Activated naive CD4-positive, alpha-beta T cell treated with anti-CD3 and anti-CD28 coated beads, Interleukin-2, amount 50 U/mL, for 16 hours (primary cell): ENCODE measurements around the gene FOXJ2.
"Not testable (repeated sequence)": the region's sequence is repeated elsewhere in the genome, so short reads cannot be mapped to it uniquely, and the experiment has no call there.

Source experiments
- DNase-seq: peaks from one replicate; pipeline ENCODE4 v3.0.0-alpha.2; 2020

The FOXJ2 gene

GRCh38 chr12:8071820-8072219, 39.3 kb downstream of the FOXJ2 start:
- DNase-seq: not testable (repeated sequence)

- no peak for DNase-seq
Observed at GRCh38 chr12:8075935-8076334, 43.4 kb downstream of the FOXJ2 start.

GRCh38 chr12:8076366-8076765, 43.9 kb downstream of the FOXJ2 start:
- DNase-seq: no peak

GRCh38 chr12:8077207-8077606, 44.7 kb downstream of the FOXJ2 start:
- no peak for DNase-seq

GRCh38 chr12:8078398-8078797, 45.9 kb downstream of the FOXJ2 start:
- DNase-seq: peak; percentile 65

- no peak for DNase-seq
Observed at GRCh38 chr12:8078916-8079315, 46.4 kb downstream of the FOXJ2 start.

GRCh38 chr12:8080120-8080519, 47.6 kb downstream of the FOXJ2 start:
- no peak for DNase-seq

GRCh38 chr12:8081251-8081920, 48.9 kb downstream of the FOXJ2 start:
- no peak for DNase-seq

GRCh38 chr12:8082808-8083100, 50.2 kb downstream of the FOXJ2 start:
- no peak for DNase-seq

GRCh38 chr12:8084351-8084750, 51.8 kb downstream of the FOXJ2 start:
- DNase-seq: peak; percentile 46

GRCh38 chr12:8087666-8088065, 55.1 kb downstream of the FOXJ2 start:
- no peak for DNase-seq

GRCh38 chr12:8088574-8088973, 56.1 kb downstream of the FOXJ2 start:
- DNase-seq: peak; percentile 17

GRCh38 chr12:8089277-8089676, 56.8 kb downstream of the FOXJ2 start:
- DNase-seq: not testable (repeated sequence)

GRCh38 chr12:8089716-8090115, 57.2 kb downstream of the FOXJ2 start:
- no peak for DNase-seq

GRCh38 chr12:8093291-8093690, 60.8 kb downstream of the FOXJ2 start:
- DNase-seq: no peak

- no peak for DNase-seq
Observed at GRCh38 chr12:8096281-8096915, 63.9 kb downstream of the FOXJ2 start.

- no peak for DNase-seq
Observed at GRCh38 chr12:8099235-8099634, 66.7 kb downstream of the FOXJ2 start.
